CD4-positive, alpha-beta T cell (primary cell): ENCODE results near the gene DLK1. TPM values are rescaled to one million over a fixed set of nuclear protein-coding genes. Genes with fewer than 3 reads are reported as not detected.

Source experiments
- ATAC-seq: fragments of 200-7000 bp; cut with Tn5 transposase; one replicate; pipeline ENCODE4 v1.10.0; 2022; ENCODE audit warnings: mild to moderate bottlenecking; ENCODE audit not compliant: poor library complexity
- CTCF ChIA-PET: fragments of 350-600 bp; sonication (Branson Sonifier 250); formaldehyde crosslinking; loops from one replicate; lab custom pipeline; 2021; ENCODE audit warnings: antibody characterized with exemption, inconsistent platforms; lab: Charles Lee
- POLR2A ChIA-PET: fragments of 350-600 bp; sonication (Branson Sonifier 250); formaldehyde crosslinking; loops from one replicate; lab custom pipeline; 2021; ENCODE audit warnings: antibody characterized with exemption, inconsistent platforms; lab: Charles Lee
- DNase-seq, 14 experiments: peaks; one replicate each; pipeline ENCODE4 v3.0.0-alpha.2; 2013 to 2020; ENCODE audit warnings: mixed read lengths in 2 of 14
- H3K27ac ChIP-seq, 2 donors: one replicate each; pipeline versions ENCODE4 v1.5.1 to v1.7.0; 2013; ENCODE audit warnings: low read length in 2 of 2, low read depth in 1 of 2, mild to moderate bottlenecking in 1 of 2
- H3K27me3 ChIP-seq, 2 experiments: 1 replicate in 1 of 2; 2 replicates in 1 of 2; pipeline versions ENCODE4 v1.6.1 to v1.7.0; 2013; ENCODE audit warnings: low read length in 2 of 2, control low read depth in 1 of 2, mild to moderate bottlenecking in 1 of 2, moderate library complexity in 1 of 2; ENCODE audit not compliant: insufficient read depth in 2 of 2, control insufficient read depth in 1 of 2
- H3K36me3 ChIP-seq: one replicate; pipeline ENCODE4 v1.6.1; 2013; ENCODE audit warnings: low read length, control low read depth; ENCODE audit not compliant: insufficient read depth
- H3K4me1 ChIP-seq: one replicate; pipeline ENCODE4 v1.6.1; 2013; ENCODE audit warnings: low read length, control low read depth; ENCODE audit not compliant: insufficient read depth
- H3K4me3 ChIP-seq: one replicate; pipeline ENCODE4 v1.5.1; 2013; ENCODE audit warnings: mild to moderate bottlenecking, low read length, moderate library complexity
- H3K9me3 ChIP-seq, 2 experiments: 1 replicate in 1 of 2; 2 replicates in 1 of 2; pipeline versions ENCODE4 v1.6.1 to v1.7.0; 2013; ENCODE audit warnings: low read length in 2 of 2, mild to moderate bottlenecking in 2 of 2, control low read depth in 1 of 2, moderate library complexity in 1 of 2; ENCODE audit not compliant: control insufficient read depth in 1 of 2, insufficient read depth in 1 of 2
- H3K27ac Mint-ChIP-seq: one replicate; pipeline ENCODE4 v1.8.0; 2020; ENCODE audit warnings: mixed read lengths
- H3K27me3 Mint-ChIP-seq: one replicate; pipeline ENCODE4 v1.8.0; 2021; ENCODE audit warnings: mixed read lengths
- H3K36me3 Mint-ChIP-seq: one replicate; pipeline ENCODE4 v1.8.0; 2021; ENCODE audit warnings: low read depth, mixed read lengths
- H3K4me1 Mint-ChIP-seq: one replicate; pipeline ENCODE4 v1.8.0; 2021; ENCODE audit warnings: low read depth, mixed read lengths
- H3K4me3 Mint-ChIP-seq: one replicate; pipeline ENCODE4 v1.8.0; 2020; ENCODE audit warnings: mild to moderate bottlenecking, mixed read lengths
- H3K9me3 Mint-ChIP-seq: one replicate; pipeline ENCODE4 v1.8.0; 2020; ENCODE audit warnings: mixed read lengths
- intact Hi-C, 2 experiments: fragments of 100-400 bp; cut with DNase I in 1 of 2; cut with micrococcal nuclease in 1 of 2; formaldehyde crosslinking; loops; one replicate each; pipeline versions ENCODE4 v1.15.1 to v1.9.0; 2023 to 2025; cut with DNase I, micrococcal nuclease
- total RNA-seq, 174 experiments: library from RNA in 2 of 174; stranded (reverse) in 2 of 174; gene quantifications; one replicate each; pipeline ENCODE4 v1.2.3 and lab custom pipeline; 2021 to 2026
- TF ChIP-seq, protein P1 (sequence below): fragments of 200-600 bp; IDR thresholded peaks from one replicate; pipeline ENCODE4 v1.8.0; 2022; ENCODE audit warnings: antibody characterized with exemption, mild to moderate bottlenecking

Gene DLK1
- total RNA-seq, 2 experiments from 2014 or later = not detected

DNA sequence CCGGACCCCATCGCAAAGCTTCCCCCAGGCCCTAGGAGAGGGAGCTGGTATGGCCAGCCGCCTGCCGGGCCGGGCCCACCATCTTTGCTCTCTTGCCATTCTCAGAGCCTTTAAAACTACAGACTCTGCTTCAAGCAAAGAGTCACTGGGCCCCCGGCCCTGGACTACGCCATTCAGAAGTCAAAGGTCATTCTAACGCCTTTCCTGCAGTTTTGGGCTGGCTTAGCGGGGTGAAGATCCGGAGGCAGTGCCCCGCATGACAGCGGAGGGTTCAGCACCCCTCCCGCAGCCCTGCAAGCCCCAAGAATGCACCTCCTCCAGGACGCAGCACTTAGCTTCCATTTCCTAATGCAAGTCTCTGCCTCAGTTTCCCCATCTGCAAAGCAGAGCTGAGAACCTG, 61.0 kb downstream of the DLK1 start:
- TF ChIP-seq, protein P1, sequence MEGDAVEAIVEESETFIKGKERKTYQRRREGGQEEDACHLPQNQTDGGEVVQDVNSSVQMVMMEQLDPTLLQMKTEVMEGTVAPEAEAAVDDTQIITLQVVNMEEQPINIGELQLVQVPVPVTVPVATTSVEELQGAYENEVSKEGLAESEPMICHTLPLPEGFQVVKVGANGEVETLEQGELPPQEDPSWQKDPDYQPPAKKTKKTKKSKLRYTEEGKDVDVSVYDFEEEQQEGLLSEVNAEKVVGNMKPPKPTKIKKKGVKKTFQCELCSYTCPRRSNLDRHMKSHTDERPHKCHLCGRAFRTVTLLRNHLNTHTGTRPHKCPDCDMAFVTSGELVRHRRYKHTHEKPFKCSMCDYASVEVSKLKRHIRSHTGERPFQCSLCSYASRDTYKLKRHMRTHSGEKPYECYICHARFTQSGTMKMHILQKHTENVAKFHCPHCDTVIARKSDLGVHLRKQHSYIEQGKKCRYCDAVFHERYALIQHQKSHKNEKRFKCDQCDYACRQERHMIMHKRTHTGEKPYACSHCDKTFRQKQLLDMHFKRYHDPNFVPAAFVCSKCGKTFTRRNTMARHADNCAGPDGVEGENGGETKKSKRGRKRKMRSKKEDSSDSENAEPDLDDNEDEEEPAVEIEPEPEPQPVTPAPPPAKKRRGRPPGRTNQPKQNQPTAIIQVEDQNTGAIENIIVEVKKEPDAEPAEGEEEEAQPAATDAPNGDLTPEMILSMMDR = no peak
- Mint-ChIP-seq H3K9me3 (no peaks in the 10 kb centered on the region), H3K27ac (no peak overlapping the region), H3K27me3 (peaks cover 17% of the 10 kb centered on the region), H3K4me1 (no peaks in the 10 kb centered on the region), H3K4me3 (no peak overlapping the region), H3K36me3 (no peaks in the 10 kb centered on the region)
- ChIA-PET CTCF (no interaction called here), POLR2A (no interaction called here)
- Histone ChIP-seq H3K9me3 (no peaks in the 10 kb centered on the region), H3K36me3 (no peaks in the 10 kb centered on the region), H3K27ac (no peak overlapping the region), H3K4me1 (no peaks in the 10 kb centered on the region), H3K4me3 (no peak overlapping the region), H3K27me3 (peaks cover 0 to 7% of the 10 kb centered on the region in 2 experiments)
- ATAC-seq (no peak), DNase-seq (no peak)
- intact Hi-C loops = no loop called here

Other genes starting within 250 kb of the DLK1 start
- gene BEGAIN, start 139.5 kb upstream of the DLK1 start, total RNA-seq = 1 to 10 TPM; 1.5 to 2.0 TPM
- not detected for gene MEG3, start 99.2 kb downstream of the DLK1 start, total RNA-seq
- not detected for gene RTL1, start 176.8 kb downstream of the DLK1 start, total RNA-seq